Erythroblast (primary cell): ENCODE data around the gene CPN2.

Source experiments
- DNase-seq, 2 experiments: peaks; one replicate each; lab custom pipeline; 2025; lab: John Stamatoyannopoulos, UW
- GATA1 ChIP-seq: IDR thresholded peaks from 2 replicates; pipeline ENCODE4 v1.6.1; 2011; ENCODE audit warnings: low read depth, mild to moderate bottlenecking, control low read depth, low read length, moderate library complexity
- POLR2A ChIP-seq: IDR thresholded peaks from 2 replicates; pipeline ENCODE4 v1.6.1; 2011; ENCODE audit warnings: mild to moderate bottlenecking, low read length

Gene CPN2

GRCh38 chr3:194354315-194354714, 3.2 kb upstream of the CPN2 start:
- no peak for TF ChIP-seq GATA1
- TF ChIP-seq POLR2A, result no peak
- no peak for DNase-seq

- no peak for TF ChIP-seq GATA1
- no peak for TF ChIP-seq POLR2A
These were observed 1.6 kb upstream of the CPN2 start for GRCh38 chr3:194352667-194353246.

DNA sequence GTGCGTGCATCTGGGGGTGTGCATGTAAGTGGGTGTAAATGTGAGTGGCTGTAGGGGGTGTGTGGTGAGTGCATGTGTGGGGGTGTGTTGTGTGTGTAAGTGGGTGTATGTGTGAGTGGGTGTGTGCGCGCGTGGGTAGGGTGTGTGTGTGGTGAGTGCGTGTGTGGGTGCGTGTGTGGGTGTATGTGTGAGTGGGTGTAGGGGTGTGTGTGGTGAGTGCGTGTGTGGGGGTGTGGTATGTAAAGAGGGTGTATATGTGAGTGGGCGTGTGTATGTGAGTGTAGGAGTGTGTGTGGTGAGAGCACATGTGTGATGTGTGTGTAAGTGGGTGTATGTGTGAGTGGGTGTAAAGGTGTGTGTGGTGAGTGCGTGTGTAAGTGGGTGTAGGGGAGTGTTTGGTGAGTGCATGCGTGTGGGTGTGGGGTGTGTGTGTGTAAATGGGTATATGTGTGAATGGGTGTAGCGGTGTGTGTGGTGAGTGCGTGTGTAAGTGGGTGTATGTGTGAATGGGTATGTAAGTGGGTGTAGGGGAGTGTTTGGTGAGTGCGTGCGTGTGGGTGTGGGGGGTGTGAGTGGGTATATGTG, 916 bp upstream of the CPN2 start:
- no peak for TF ChIP-seq GATA1
- no peak for DNase-seq

More at GRCh38 chr3:194352667-194353246, 1.6 kb upstream of the CPN2 start:
- DNase-seq, result no peak

GRCh38 chr3:194350726-194351071, 429 bp downstream of the CPN2 start:
- no peak for TF ChIP-seq GATA1
- TF ChIP-seq POLR2A, result no peak
- no peak for DNase-seq

DNA sequence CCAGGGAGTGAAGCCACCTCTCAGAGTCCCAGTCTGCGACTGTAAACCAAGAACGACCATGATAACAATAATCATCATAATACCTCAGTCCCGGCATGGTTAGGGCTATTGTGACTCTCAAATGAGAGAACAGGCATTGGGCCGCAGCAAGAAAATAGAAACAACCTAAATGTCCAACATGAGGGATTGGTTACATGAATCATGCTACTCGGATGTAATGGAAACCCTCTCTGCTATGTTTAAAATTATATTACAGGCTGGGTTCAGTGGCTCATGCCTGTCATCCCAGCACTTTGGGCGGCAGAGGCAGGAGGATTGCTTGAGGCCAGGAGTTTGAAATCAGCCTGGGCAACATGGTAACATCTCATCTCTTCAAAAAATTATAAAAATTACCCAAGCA, 2.8 kb downstream of the CPN2 start:
- no peak for DNase-seq
- TF ChIP-seq POLR2A (no peak), GATA1 (no peak)

- no peak for TF ChIP-seq GATA1
- no peak for TF ChIP-seq POLR2A
- DNase-seq, result no peak
These were observed 4.5 kb downstream of the CPN2 start for GRCh38 chr3:194346621-194347020.

DNA sequence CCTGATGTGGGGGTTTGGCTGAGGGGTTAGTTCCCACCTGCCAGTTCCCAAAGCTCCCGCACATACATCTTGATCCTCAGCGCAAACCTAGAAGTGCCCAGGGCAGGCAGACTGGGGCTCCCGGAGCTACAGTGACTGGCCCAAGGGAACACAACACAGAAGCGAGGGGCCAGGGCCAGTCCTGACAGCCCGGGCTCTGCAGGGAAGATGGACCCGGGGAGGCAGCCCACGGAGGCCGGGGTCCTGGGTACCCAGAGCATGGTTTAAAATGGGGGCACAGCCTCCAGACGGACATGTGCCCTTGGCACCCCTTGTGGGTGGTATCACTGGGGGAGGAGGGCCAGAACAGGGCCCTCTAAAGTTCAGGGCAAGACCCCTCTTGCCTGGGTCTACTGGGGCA, 5.1 kb downstream of the CPN2 start:
- TF ChIP-seq POLR2A, result no peak

DNA sequence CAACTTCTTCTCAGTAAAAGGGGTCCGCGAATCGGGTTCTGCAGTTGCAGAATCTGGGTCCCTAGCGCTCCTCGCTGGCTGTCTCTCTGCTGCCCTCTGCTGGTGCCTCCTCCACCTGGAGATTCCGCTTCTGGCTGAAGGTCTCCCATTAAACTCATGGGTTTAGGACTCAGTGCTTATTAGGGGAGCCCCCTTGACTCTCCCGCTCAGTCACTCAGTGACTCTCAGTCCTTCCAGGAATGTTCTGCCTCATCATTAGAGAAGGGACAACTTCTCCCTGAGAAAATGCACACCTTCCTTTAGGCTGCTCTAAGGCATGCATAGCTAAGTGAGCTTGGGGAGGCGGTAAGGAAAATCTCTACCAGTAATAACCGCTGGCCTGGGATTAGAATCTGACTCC, 7.1 kb downstream of the CPN2 start:
- no peak for TF ChIP-seq GATA1
- TF ChIP-seq POLR2A, result no peak
- DNase-seq, result peak; percentile 63 to 83

More for the DNA sequence above, 5.1 kb downstream of the CPN2 start:
- DNase-seq, result no peak

- TF ChIP-seq POLR2A (no peak), GATA1 (no peak)
- DNase-seq, result no peak
These were observed 7.6 kb downstream of the CPN2 start for GRCh38 chr3:194343561-194343893.

DNA sequence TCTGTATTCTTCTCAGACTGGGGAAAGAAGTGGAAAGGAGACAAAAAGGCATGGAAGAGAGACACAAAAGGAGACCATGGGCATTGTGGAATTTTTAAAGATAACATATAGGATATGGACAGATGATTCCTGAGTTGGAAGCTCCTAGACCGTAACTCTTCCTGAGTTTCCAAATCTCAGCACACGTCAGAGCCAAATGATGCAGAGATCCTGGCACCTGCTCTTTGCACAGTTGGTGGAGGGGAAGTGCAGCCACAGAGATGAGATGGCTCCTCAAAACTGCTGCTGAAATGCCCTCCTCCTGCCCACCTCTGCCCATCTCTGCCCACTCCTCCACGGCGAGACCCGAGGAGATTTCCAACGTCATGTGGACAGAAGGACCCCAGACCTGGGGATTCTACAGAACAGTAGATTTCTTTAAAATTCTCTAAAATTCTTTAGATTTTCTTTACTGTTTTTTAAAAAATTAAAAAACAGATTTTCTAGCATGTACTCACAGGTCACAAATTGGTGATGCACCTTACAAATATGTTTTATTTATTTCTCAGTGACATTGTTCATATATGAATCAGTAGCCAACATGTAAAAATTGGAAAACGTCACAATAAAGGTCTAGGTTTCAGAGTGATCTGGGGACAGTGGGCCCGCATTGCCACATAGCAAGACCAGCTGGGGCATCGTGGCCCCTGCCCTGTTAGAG, 8.1 kb downstream of the CPN2 start:
- no peak for DNase-seq
- TF ChIP-seq GATA1 (no peak), POLR2A (no peak)

GRCh38 chr3:194340757-194341400, 10.2 kb downstream of the CPN2 start:
- TF ChIP-seq POLR2A, result no peak
- no peak for TF ChIP-seq GATA1

DNA sequence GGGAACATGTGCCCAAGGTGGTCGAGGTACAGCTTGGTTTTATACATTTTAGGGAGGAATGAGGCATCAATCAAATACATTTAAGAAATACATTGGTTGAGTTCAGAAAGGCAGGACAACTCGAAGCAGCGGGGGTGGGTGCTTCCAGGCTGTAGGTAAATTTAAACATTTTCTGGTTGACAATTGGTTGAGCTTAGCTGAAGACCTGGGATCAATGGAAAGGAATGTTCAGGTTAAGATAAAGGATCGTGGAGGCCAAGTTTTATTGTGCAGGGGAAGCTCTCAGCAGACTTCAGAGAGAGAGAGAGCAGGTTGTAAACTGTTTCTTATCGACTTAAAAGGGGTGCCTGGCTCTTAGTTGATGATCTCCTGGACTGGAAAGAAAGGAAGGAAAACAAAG, 11.3 kb downstream of the CPN2 start:
- DNase-seq, result no peak

More at GRCh38 chr3:194340757-194341400, 10.2 kb downstream of the CPN2 start:
- DNase-seq, result no peak

DNA sequence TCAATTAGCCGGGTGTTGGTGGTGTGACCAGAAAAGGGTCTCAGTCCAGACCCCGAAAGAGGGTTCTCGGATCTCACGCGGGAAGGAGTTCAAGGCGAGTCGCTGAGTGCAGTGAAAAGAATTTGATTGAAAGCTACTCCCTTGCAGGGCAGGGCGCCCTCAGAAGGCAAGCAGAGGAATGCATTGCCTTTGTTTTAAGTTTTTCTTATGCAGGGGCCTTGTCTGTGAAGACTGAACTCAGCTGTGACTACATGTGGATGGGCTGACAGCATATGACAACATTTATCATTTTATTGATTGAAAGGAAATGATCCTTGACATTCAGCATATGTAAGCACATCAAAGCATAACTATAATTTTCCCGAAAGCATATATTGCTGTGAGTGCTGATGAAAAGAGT, 11.8 kb downstream of the CPN2 start:
- TF ChIP-seq POLR2A (no peak), GATA1 (no peak)
- DNase-seq, result no peak

More for the DNA sequence above, 11.3 kb downstream of the CPN2 start:
- no peak for TF ChIP-seq POLR2A
- TF ChIP-seq GATA1, result no peak
